ENCODE data around the gene ZDHHC1. TPM values are rescaled to one million over a fixed set of nuclear protein-coding genes. Genes with fewer than 3 reads are reported as not detected.
A peak's percentile ranks its signal among the peaks of the same experiment; 100 is the strongest.

ZDHHC1 gene
- polyA plus RNA-seq, 3 donors = 3.3 to 14.2 (median 6.0) TPM

DNA sequence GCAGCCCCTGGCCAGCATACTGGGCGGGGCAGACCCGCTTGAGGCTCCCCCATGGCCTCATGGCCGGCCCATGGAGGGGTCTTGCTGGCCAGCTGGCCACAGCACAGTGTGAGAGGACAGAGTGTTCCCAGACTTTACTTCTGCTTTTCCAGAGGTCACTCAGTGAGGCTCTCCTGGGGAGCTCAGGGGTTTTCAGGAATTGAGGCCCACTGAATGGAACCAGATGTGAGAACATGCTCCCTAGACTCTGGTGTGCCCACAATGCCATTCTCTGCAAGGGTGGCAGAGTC lies 43.5 kb upstream of the ZDHHC1 start:
- intact Hi-C loops (cut with micrococcal nuclease) = no loop called here
- 94% methylated on average over 3 of the region's 3 CpGs for WGBS (ENCODE audit: insufficient coverage)

GRCh38 chr16:67459066-67459860 lies 43.0 kb upstream of the ZDHHC1 start:
- Mint-ChIP-seq H3K4me3 (no peak overlapping the region), H3K4me1 (peaks cover 39% of the 10 kb centered on the region), H3K9me3 (no peaks in the 10 kb centered on the region), H3K27ac (peak overlapping the region in 1 of 7 donors; percentile 48), H3K36me3 (peaks cover 40 to 84% of the 10 kb centered on the region in 2 donors), H3K27me3 (ENCODE audit: low read depth in 3 of 3) (no peaks in the 10 kb centered on the region)
- no peak overlapping the region for H3K4me2 ChIP-seq (replicated peaks; ENCODE audit: extremely low read depth, low read length, poor library complexity, severe bottlenecking)
- H4K20me1 ChIP-seq (ENCODE audit: insufficient read depth, low read length) = peaks cover 100% of the 10 kb centered on the region
- peak overlapping the region in 1 of 2 donors; percentile 61 for H3K27ac ChIP-seq (ENCODE audit: low read depth in 1 of 2, low read length in 2 of 2)
- H2AFZ ChIP-seq (ENCODE audit: insufficient read depth, low read depth, low read length, poor library complexity, severe bottlenecking) = no peak overlapping the region
- TF ChIP-seq, protein P1, sequence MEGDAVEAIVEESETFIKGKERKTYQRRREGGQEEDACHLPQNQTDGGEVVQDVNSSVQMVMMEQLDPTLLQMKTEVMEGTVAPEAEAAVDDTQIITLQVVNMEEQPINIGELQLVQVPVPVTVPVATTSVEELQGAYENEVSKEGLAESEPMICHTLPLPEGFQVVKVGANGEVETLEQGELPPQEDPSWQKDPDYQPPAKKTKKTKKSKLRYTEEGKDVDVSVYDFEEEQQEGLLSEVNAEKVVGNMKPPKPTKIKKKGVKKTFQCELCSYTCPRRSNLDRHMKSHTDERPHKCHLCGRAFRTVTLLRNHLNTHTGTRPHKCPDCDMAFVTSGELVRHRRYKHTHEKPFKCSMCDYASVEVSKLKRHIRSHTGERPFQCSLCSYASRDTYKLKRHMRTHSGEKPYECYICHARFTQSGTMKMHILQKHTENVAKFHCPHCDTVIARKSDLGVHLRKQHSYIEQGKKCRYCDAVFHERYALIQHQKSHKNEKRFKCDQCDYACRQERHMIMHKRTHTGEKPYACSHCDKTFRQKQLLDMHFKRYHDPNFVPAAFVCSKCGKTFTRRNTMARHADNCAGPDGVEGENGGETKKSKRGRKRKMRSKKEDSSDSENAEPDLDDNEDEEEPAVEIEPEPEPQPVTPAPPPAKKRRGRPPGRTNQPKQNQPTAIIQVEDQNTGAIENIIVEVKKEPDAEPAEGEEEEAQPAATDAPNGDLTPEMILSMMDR (IDR thresholded peaks at IDR 0.05) = no peak
- H3K9me3 ChIP-seq (replicated peaks in 1 of 2; ENCODE audit: control insufficient read depth in 1 of 2, insufficient read depth in 1 of 2, low read length in 2 of 2) = no peaks in the 10 kb centered on the region
- no peaks in the 10 kb centered on the region for H3K27me3 ChIP-seq (ENCODE audit: control insufficient read depth in 2 of 2, insufficient read depth in 2 of 2, low read length in 2 of 2)
- peaks cover 10 to 22% of the 10 kb centered on the region in 2 donors for H3K4me1 ChIP-seq (ENCODE audit: control insufficient read depth in 1 of 2, insufficient read depth in 2 of 2, low read length in 2 of 2)
- peaks cover 61 to 93% of the 10 kb centered on the region in 2 donors for H3K36me3 ChIP-seq (replicated peaks in 1 of 2; ENCODE audit: control insufficient read depth in 1 of 2, insufficient read depth in 2 of 2, low read length in 2 of 2)
- H3K9ac ChIP-seq (ENCODE audit: insufficient read depth, low read length, poor library complexity, severe bottlenecking) = no peak overlapping the region
- intact Hi-C loops (cut with micrococcal nuclease) = no loop called here
- peaks cover 100% of the 10 kb centered on the region for H3K79me2 ChIP-seq (ENCODE audit: insufficient read depth, low read length)
- DNase-seq = no peak
- 84% methylated on average over 5 of the region's 7 CpGs for WGBS (ENCODE audit: insufficient coverage)
- no peak overlapping the region for H3K4me3 ChIP-seq (replicated peaks in 1 of 3; ENCODE audit: low read depth in 2 of 3, low read length in 3 of 3)

More for the DNA sequence above, 43.5 kb upstream of the ZDHHC1 start:
- Histone ChIP-seq H3K4me1 (ENCODE audit: control insufficient read depth in 1 of 2, insufficient read depth in 2 of 2, low read length in 2 of 2) (peaks cover 10 to 22% of the 10 kb centered on the region in 2 donors), H4K20me1 (ENCODE audit: insufficient read depth, low read length) (peaks cover 100% of the 10 kb centered on the region), H3K27ac (ENCODE audit: low read depth in 1 of 2, low read length in 2 of 2) (peak overlapping the region in 1 of 2 donors; percentile 61), H3K9ac (ENCODE audit: insufficient read depth, low read length, poor library complexity, severe bottlenecking) (no peak overlapping the region), H3K4me2 (replicated peaks; ENCODE audit: extremely low read depth, low read length, poor library complexity, severe bottlenecking) (no peak overlapping the region), H3K4me3 (replicated peaks in 1 of 3; ENCODE audit: low read depth in 2 of 3, low read length in 3 of 3) (no peak overlapping the region), H3K9me3 (replicated peaks in 1 of 2; ENCODE audit: control insufficient read depth in 1 of 2, insufficient read depth in 1 of 2, low read length in 2 of 2) (no peaks in the 10 kb centered on the region), H3K36me3 (replicated peaks in 1 of 2; ENCODE audit: control insufficient read depth in 1 of 2, insufficient read depth in 2 of 2, low read length in 2 of 2) (peaks cover 64 to 95% of the 10 kb centered on the region in 2 donors), H3K79me2 (ENCODE audit: insufficient read depth, low read length) (peaks cover 100% of the 10 kb centered on the region), H3K27me3 (ENCODE audit: control insufficient read depth in 2 of 2, insufficient read depth in 2 of 2, low read length in 2 of 2) (no peaks in the 10 kb centered on the region), H2AFZ (ENCODE audit: insufficient read depth, low read depth, low read length, poor library complexity, severe bottlenecking) (no peak overlapping the region)
- no peak overlapping the region for H3K4me3 Mint-ChIP-seq
- TF ChIP-seq, protein P1 (IDR thresholded peaks at IDR 0.05) = no peak
- H3K27me3 Mint-ChIP-seq (ENCODE audit: low read depth in 3 of 3) = no peaks in the 10 kb centered on the region
- peak overlapping the region in 3 of 7 donors; percentile 35 to 80 (median 50) for H3K27ac Mint-ChIP-seq
- peaks cover 39% of the 10 kb centered on the region for H3K4me1 Mint-ChIP-seq
- no peak for DNase-seq
- peaks cover 40 to 82% of the 10 kb centered on the region in 2 donors for H3K36me3 Mint-ChIP-seq
- no peaks in the 10 kb centered on the region for H3K9me3 Mint-ChIP-seq
